Activated CD8-positive, alpha-beta memory T cell treated with anti-CD3 and anti-CD28 coated beads, Interleukin-2, amount 50 U/mL, for 24 hours (primary cell): Measurements from ENCODE around the gene CNTLN.
"Not testable (repeated sequence)": the region's sequence is repeated elsewhere in the genome, so short reads cannot be mapped to it uniquely, and the experiment has no call there.

Experiments used
- DNase-seq: peaks from one replicate; pipeline ENCODE4 v3.0.0-alpha.2; 2020; ENCODE audit errors: extremely low read depth

The CNTLN gene

GRCh38 chr9:17185481-17186029, 50.7 kb downstream of the CNTLN start:
- no peak for DNase-seq

GRCh38 chr9:17191082-17191481, 56.2 kb downstream of the CNTLN start:
- DNase-seq: no peak

- DNase-seq: no peak
Measured at GRCh38 chr9:17204611-17205152, 69.8 kb downstream of the CNTLN start.

GRCh38 chr9:17216011-17216410, 81.2 kb downstream of the CNTLN start:
- no peak for DNase-seq

GRCh38 chr9:17216646-17217045, 81.8 kb downstream of the CNTLN start:
- DNase-seq: no peak

GRCh38 chr9:17217272-17217671, 82.4 kb downstream of the CNTLN start:
- DNase-seq: no peak

- DNase-seq: no peak
Measured at GRCh38 chr9:17219261-17219660, 84.4 kb downstream of the CNTLN start.

- no peak for DNase-seq
Measured at GRCh38 chr9:17222932-17223331, 88.1 kb downstream of the CNTLN start.

- DNase-seq: no peak
Measured at GRCh38 chr9:17225407-17225806, 90.6 kb downstream of the CNTLN start.

- no peak for DNase-seq
Measured at GRCh38 chr9:17229945-17230560, 95.2 kb downstream of the CNTLN start.

- DNase-seq: no peak
Measured at GRCh38 chr9:17230646-17231045, 95.8 kb downstream of the CNTLN start.

GRCh38 chr9:17236147-17236546, 101.3 kb downstream of the CNTLN start:
- no peak for DNase-seq

GRCh38 chr9:17246770-17247169, 111.9 kb downstream of the CNTLN start:
- no peak for DNase-seq

- no peak for DNase-seq
Measured at GRCh38 chr9:17251100-17251499, 116.3 kb downstream of the CNTLN start.

- not testable (repeated sequence) for DNase-seq
Measured at GRCh38 chr9:17268531-17269188, 133.8 kb downstream of the CNTLN start.

GRCh38 chr9:17269799-17270198, 135.0 kb downstream of the CNTLN start:
- DNase-seq: no peak

GRCh38 chr9:17272536-17272935, 137.7 kb downstream of the CNTLN start:
- DNase-seq: no peak

GRCh38 chr9:17280350-17281012, 145.6 kb downstream of the CNTLN start:
- DNase-seq: no peak

GRCh38 chr9:17290673-17291072, 155.8 kb downstream of the CNTLN start:
- not testable (repeated sequence) for DNase-seq

- DNase-seq: no peak
Measured at GRCh38 chr9:17291766-17292165, 156.9 kb downstream of the CNTLN start.

- DNase-seq: no peak
Measured at GRCh38 chr9:17293685-17294084, 158.8 kb downstream of the CNTLN start.

GRCh38 chr9:17294822-17295624, 160.2 kb downstream of the CNTLN start:
- no peak for DNase-seq
